HL-60/S4 treated with phorbol 12-myristate 13-acetate at 8.2 ng/mL for 4 days and 3 days (cell line): Measurements from ENCODE around the gene TMEM229B.
"Not testable (repeated sequence)": the region's sequence is repeated elsewhere in the genome, so short reads cannot be mapped to it uniquely, and the experiment has no call there.

Experiments used
- in situ Hi-C: fragments of 300-500 bp; cut with MboI; formaldehyde crosslinking; loops from 2 replicates; pipeline ENCODE4 v1.15.0; 2022; ENCODE audit warnings: low sequenced_read_pairs

TMEM229B gene

GRCh38 chr14:67457782-67458181 lies 30.7 kb downstream of the TMEM229B start:
- in situ Hi-C loops: no loop called here

GRCh38 chr14:67456732-67457131 lies 31.8 kb downstream of the TMEM229B start:
- in situ Hi-C loops: no loop called here

GRCh38 chr14:67453575-67454300 lies 34.8 kb downstream of the TMEM229B start:
- in situ Hi-C loops: no loop called here

GRCh38 chr14:67451667-67452066 lies 36.9 kb downstream of the TMEM229B start:
- in situ Hi-C loops: not testable (repeated sequence)

GRCh38 chr14:67449096-67449495 lies 39.4 kb downstream of the TMEM229B start:
- in situ Hi-C loops: no loop called here

- in situ Hi-C loops: no loop called here
Observed at GRCh38 chr14:67447033-67447381, 41.5 kb downstream of the TMEM229B start.

GRCh38 chr14:67446371-67447032 lies 42.0 kb downstream of the TMEM229B start:
- in situ Hi-C loops: no loop called here

GRCh38 chr14:67444395-67444794 lies 44.1 kb downstream of the TMEM229B start:
- in situ Hi-C loops: no loop called here

- in situ Hi-C loops: no loop called here
Observed at GRCh38 chr14:67442139-67442906, 46.2 kb downstream of the TMEM229B start.

GRCh38 chr14:67441672-67442071 lies 46.8 kb downstream of the TMEM229B start:
- in situ Hi-C loops: no loop called here

GRCh38 chr14:67441256-67441655 lies 47.3 kb downstream of the TMEM229B start:
- in situ Hi-C loops: no loop called here

GRCh38 chr14:67440513-67440912 lies 48.0 kb downstream of the TMEM229B start:
- in situ Hi-C loops: no loop called here

- in situ Hi-C loops: no loop called here
Observed at GRCh38 chr14:67438969-67439368, 49.6 kb downstream of the TMEM229B start.

GRCh38 chr14:67436006-67436866 lies 52.3 kb downstream of the TMEM229B start:
- in situ Hi-C loops: no loop called here

GRCh38 chr14:67435603-67436002 lies 52.9 kb downstream of the TMEM229B start:
- in situ Hi-C loops: no loop called here

GRCh38 chr14:67432050-67432564 lies 56.4 kb downstream of the TMEM229B start:
- in situ Hi-C loops: no loop called here

GRCh38 chr14:67429510-67430205 lies 58.9 kb downstream of the TMEM229B start:
- in situ Hi-C loops: no loop called here

- in situ Hi-C loops: no loop called here
Observed at GRCh38 chr14:67428501-67429031, 60.0 kb downstream of the TMEM229B start.

GRCh38 chr14:67426983-67427606 lies 61.4 kb downstream of the TMEM229B start:
- in situ Hi-C loops: no loop called here
